Cardiac fibroblast (primary cell): ENCODE measurements around the gene DVL2.

Source experiments
- DNase-seq, 2 donors: peaks; one replicate each; pipeline versions ENCODE4 v3.0.0 to v3.0.0-alpha.2; 2010; ENCODE audit warnings: low read depth in 2 of 2
- H3K4me3 ChIP-seq, 2 donors: replicated peaks in 1 of 2; 1 replicate in 1 of 2; 2 replicates in 1 of 2; pipeline ENCODE4 v1.5.1; 2011; ENCODE audit warnings: low read depth in 2 of 2, low read length in 2 of 2, mild to moderate bottlenecking in 2 of 2, moderate library complexity in 1 of 2
- TF ChIP-seq, protein P1 (sequence below): IDR thresholded peaks from one replicate; pipeline ENCODE4 v1.5.1; 2011; ENCODE audit warnings: low read depth, mild to moderate bottlenecking, low read length, inconsistent platforms

The DVL2 gene

DNA sequence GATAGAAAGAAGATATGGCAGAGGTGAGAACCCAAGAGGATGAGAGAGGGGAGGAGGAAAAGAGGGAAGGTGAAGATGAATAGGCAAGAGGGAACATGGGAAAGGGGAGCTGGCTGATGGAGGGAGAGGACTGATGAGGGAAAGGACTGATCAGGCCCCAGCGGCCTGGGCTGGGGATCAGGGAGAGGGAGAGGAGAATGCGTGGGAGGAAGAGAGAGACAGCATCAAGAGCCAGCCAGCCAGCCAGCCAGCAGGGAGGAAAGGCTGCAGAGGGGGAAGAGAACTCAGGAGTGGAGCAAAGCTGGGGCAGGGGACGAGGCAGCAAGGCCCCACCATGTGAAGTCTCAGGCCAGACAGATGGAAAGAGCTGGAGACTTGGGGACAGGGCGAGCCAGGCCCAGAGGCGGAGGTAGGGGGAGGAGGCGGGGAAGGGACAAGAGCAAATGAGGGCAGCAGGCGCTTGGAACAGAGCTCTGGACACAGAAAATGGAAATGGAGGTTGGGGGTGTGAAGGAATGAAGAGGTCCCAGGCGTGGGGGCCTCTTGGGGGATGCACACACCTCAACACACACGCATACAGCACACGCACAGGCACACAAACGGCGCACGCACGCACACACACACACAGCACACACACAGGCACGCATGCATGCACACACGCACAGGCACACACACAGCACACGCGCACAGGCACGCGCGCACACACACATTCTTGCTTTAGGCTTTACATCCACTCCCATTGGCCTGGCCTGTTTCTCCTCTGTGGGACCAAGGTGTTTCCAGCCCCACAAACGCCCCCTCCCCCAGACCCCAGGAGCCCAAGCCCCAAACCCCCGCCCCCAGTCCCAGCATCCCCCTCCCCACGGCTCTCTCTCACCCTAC, 27.0 kb downstream of the DVL2 start:
- TF ChIP-seq, protein P1, sequence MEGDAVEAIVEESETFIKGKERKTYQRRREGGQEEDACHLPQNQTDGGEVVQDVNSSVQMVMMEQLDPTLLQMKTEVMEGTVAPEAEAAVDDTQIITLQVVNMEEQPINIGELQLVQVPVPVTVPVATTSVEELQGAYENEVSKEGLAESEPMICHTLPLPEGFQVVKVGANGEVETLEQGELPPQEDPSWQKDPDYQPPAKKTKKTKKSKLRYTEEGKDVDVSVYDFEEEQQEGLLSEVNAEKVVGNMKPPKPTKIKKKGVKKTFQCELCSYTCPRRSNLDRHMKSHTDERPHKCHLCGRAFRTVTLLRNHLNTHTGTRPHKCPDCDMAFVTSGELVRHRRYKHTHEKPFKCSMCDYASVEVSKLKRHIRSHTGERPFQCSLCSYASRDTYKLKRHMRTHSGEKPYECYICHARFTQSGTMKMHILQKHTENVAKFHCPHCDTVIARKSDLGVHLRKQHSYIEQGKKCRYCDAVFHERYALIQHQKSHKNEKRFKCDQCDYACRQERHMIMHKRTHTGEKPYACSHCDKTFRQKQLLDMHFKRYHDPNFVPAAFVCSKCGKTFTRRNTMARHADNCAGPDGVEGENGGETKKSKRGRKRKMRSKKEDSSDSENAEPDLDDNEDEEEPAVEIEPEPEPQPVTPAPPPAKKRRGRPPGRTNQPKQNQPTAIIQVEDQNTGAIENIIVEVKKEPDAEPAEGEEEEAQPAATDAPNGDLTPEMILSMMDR = no peak
- H3K4me3 ChIP-seq = no peak overlapping the region

DNA sequence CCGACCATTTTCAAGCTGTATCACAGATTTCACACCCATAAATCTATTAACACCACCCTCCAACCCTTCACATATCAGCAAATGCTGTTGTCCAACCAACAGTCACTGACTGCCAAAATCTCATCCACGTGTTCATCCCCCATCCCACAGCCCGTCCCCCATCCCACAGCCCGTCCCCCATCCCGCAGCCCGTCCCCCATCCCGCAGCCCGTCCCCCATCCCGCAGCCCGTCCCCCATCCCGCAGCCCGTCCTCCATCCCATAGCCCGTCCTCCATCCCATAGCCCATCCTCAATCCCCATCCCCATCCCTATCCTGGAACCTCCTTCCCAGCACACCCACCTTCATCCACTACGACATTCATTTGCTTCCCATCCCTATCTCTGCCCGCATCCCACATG, 28.8 kb downstream of the DVL2 start:
- H3K4me3 ChIP-seq = peak overlapping the region; percentile 44 to 60
- DNase-seq = no peak
- TF ChIP-seq, protein P1 = no peak

More for the DNA sequence above, 27.0 kb downstream of the DVL2 start:
- peak in 1 of 2 donors; percentile 72 for DNase-seq

- peak overlapping the region; percentile 44 to 60 for H3K4me3 ChIP-seq
- peak; percentile 83 to 89 for DNase-seq
- TF ChIP-seq, protein P1 = no peak
Measured at GRCh38 chr17:7204828-7205461, 29.4 kb downstream of the DVL2 start.

GRCh38 chr17:7204336-7204735, 30.0 kb downstream of the DVL2 start:
- DNase-seq = no peak
- TF ChIP-seq, protein P1 = no peak
- H3K4me3 ChIP-seq = peak overlapping the region; percentile 44 to 60

DNA sequence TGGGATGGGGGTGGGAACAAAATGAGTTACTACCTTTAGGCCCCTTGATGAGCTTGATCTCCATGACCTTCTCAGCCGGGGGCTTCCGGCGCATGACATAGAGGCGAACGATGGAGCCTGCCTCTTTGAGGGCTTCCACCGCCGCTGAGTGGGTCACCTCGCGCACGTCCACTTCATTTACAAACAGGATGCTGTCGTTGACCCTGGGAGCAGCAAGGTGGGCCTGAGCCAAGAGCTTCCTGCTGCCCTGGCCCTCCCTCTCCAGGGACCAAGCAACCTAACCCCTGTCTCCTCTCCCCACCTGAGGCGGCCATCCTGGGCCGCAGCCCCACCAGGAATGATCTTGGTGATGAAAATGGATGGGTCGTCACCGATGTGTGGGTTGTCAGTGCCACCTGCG, 30.9 kb downstream of the DVL2 start:
- TF ChIP-seq, protein P1 = no peak
- H3K4me3 ChIP-seq = no peak overlapping the region
- DNase-seq = no peak

DNA sequence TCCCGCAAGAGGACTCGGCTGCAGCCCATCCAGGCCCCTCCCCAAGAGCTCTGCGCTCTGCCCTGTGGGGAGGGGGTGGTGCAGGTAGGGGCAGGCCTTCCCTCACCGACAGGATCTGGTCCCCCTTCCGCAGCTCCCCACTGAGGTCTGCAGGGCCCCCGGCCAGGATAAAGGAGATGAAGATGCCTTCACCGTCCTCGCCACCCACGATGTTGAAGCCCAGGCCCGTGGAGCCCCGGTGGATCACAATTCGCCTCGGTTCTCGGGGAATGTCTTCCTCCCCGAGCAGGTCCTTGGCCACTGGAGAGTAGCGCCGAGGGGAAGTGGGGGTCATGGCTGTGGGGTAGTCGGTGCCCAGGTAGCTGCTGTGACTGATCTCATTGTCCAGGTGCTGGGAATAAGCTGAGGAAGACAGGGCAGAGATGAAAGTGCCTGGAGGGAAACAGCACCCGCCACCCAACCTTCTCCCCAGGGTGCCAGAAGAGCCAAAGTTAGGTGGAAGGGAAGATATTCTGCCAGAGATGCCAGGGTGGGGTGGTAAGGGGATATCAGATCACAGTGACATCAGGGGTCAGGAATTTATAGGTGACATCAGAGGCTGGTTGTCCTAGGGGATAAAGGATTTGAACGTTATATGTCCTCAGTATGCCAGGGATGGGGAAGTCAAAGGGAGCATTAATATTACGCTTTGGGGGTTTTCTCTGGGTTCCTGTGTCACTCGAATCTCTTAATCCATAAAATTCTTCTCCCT, 37.5 kb downstream of the DVL2 start:
- DNase-seq = no peak

More for the DNA sequence above, 37.5 kb downstream of the DVL2 start:
- H3K4me3 ChIP-seq = no peak overlapping the region
- TF ChIP-seq, protein P1 = no peak
